ENCODE measurements around the gene FAM50A.
A peak's percentile ranks its signal among the peaks of the same experiment; 100 is the strongest.

The FAM50A gene

GRCh38 chrX:154431341-154431740 is 12.6 kb upstream of the FAM50A start:
- TF ChIP-seq POLR2AphosphoS5 (IDR thresholded peaks at IDR 0.05; ENCODE audit: low read depth) (no peak), SPI1 (IDR thresholded peaks at IDR 0.05; ENCODE audit: borderline replicate concordance, low read depth) (peak; percentile 68; the same call in 1 of the 2 replicates)
- Histone ChIP-seq H3K27ac (replicated peaks) (peak overlapping the region; percentile 76), H3K27me3 (ENCODE audit: insufficient read depth, poor library complexity, severe bottlenecking) (no peaks in the 10 kb centered on the region), H3K4me3 (replicated peaks; ENCODE audit: insufficient read depth, low read length) (peak overlapping the region; percentile 25; the same call in 1 of the 2 replicates)
- peak; percentile 72 to 74 for DNase-seq (ENCODE audit: low read depth in 1 of 2, low spot score in 1 of 2)

GRCh38 chrX:154432210-154432609 is 11.7 kb upstream of the FAM50A start:
- no peak for TF ChIP-seq POLR2AphosphoS5 (IDR thresholded peaks at IDR 0.05; ENCODE audit: low read depth)
- no peak for TF ChIP-seq CTCF (IDR thresholded peaks at IDR 0.05; ENCODE audit: insufficient read depth, low read length)
- no peak for TF ChIP-seq SPI1 (IDR thresholded peaks at IDR 0.05; ENCODE audit: borderline replicate concordance, low read depth)
- TF ChIP-seq GABPA (IDR thresholded peaks at IDR 0.05; ENCODE audit: low read depth), result no peak
- TF ChIP-seq REST (IDR thresholded peaks at IDR 0.05; ENCODE audit: insufficient replicate concordance, low read depth), result no peak
- no peaks in the 10 kb centered on the region for H3K27me3 ChIP-seq (ENCODE audit: insufficient read depth, poor library complexity, severe bottlenecking)
- peak overlapping the region; percentile 76 for H3K27ac ChIP-seq (replicated peaks)
- H3K4me3 ChIP-seq (replicated peaks; ENCODE audit: insufficient read depth, low read length), result no peak overlapping the region
- DNase-seq (ENCODE audit: low read depth in 1 of 2, low spot score in 1 of 2), result no peak

GRCh38 chrX:154433605-154434004 is 10.3 kb upstream of the FAM50A start:
- H3K27ac ChIP-seq (replicated peaks), result no peak overlapping the region
- H3K27me3 ChIP-seq (ENCODE audit: insufficient read depth, poor library complexity, severe bottlenecking), result no peaks in the 10 kb centered on the region
- TF ChIP-seq REST (IDR thresholded peaks at IDR 0.05; ENCODE audit: insufficient replicate concordance, low read depth) (no peak), SPI1 (IDR thresholded peaks at IDR 0.05; ENCODE audit: borderline replicate concordance, low read depth) (no peak), CTCF (IDR thresholded peaks at IDR 0.05; ENCODE audit: insufficient read depth, low read length) (no peak), POLR2AphosphoS5 (IDR thresholded peaks at IDR 0.05; ENCODE audit: low read depth) (no peak), GABPA (IDR thresholded peaks at IDR 0.05; ENCODE audit: low read depth) (no peak)
- DNase-seq (ENCODE audit: low read depth in 1 of 2, low spot score in 1 of 2), result no peak
- no peak overlapping the region for H3K4me3 ChIP-seq (replicated peaks; ENCODE audit: insufficient read depth, low read length)

GRCh38 chrX:154434394-154435168 is 9.4 kb upstream of the FAM50A start:
- Histone ChIP-seq H3K27ac (replicated peaks) (no peak overlapping the region), H3K27me3 (ENCODE audit: insufficient read depth, poor library complexity, severe bottlenecking) (no peaks in the 10 kb centered on the region), H3K4me3 (replicated peaks; ENCODE audit: insufficient read depth, low read length) (no peak overlapping the region)
- no peak for DNase-seq (ENCODE audit: low read depth in 1 of 2, low spot score in 1 of 2)
- TF ChIP-seq CTCF (IDR thresholded peaks at IDR 0.05; ENCODE audit: insufficient read depth, low read length), result no peak

All from HL-60 (cell line).